ENCODE results near the gene MRPL54. TPM values are rescaled to one million over a fixed set of nuclear protein-coding genes. Genes with fewer than 3 reads are reported as not detected.
A peak's percentile ranks its signal among the peaks of the same experiment; 100 is the strongest.

Gene MRPL54
- total RNA-seq, 1 donor from 2014 or later: 41.7 TPM

DNA sequence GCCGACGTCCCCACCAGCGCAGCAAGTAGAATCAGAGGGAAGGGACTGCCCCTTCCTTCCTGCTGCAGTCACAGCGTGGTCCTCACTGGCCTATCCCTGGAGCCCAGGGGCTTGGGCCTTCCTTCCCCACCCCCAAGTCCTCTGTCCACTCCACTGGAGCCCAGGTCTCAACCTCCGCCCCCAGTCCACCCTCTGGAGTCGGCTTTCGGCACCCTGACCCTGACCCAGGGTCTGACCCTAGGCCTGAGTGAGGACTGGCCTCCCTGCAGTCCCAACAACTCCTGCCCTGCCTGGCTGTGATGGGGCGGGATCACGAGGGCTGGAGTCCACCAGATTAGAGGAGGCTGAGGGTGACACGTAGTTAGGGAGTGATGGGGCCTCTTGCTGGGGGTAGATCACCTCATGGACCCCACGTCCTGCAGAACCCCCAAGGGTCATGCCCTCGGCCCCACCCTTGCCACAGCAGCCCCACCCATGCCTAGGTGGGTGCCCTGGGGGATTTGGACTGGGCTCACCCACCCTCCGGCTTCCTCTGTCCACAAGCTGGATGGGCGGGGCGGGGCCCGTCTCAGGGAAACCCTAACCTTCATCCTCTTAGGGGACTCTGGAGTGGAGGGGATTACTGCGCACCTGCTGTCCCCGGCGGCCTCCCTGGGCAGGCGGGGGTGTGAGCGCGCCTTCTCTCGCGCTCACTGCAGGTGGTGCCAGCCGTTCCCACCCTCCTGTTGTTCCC lies 5.7 kb downstream of the MRPL54 start:
- no peaks in the 10 kb centered on the region for H3K9me3 Mint-ChIP-seq
- H3K4me3 Mint-ChIP-seq: no peak overlapping the region
- no peak overlapping the region for H3K27ac Mint-ChIP-seq (ENCODE audit: unreplicated experiment)
- no peaks in the 10 kb centered on the region for H3K27me3 Mint-ChIP-seq (ENCODE audit: low read depth)
- no peak for DNase-seq (ENCODE audit: low read depth, low spot score)
- TF ChIP-seq, protein P1, sequence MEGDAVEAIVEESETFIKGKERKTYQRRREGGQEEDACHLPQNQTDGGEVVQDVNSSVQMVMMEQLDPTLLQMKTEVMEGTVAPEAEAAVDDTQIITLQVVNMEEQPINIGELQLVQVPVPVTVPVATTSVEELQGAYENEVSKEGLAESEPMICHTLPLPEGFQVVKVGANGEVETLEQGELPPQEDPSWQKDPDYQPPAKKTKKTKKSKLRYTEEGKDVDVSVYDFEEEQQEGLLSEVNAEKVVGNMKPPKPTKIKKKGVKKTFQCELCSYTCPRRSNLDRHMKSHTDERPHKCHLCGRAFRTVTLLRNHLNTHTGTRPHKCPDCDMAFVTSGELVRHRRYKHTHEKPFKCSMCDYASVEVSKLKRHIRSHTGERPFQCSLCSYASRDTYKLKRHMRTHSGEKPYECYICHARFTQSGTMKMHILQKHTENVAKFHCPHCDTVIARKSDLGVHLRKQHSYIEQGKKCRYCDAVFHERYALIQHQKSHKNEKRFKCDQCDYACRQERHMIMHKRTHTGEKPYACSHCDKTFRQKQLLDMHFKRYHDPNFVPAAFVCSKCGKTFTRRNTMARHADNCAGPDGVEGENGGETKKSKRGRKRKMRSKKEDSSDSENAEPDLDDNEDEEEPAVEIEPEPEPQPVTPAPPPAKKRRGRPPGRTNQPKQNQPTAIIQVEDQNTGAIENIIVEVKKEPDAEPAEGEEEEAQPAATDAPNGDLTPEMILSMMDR (conservative IDR thresholded peaks at IDR 0.05): no peak
- H3K36me3 Mint-ChIP-seq (ENCODE audit: low read depth): no peaks in the 10 kb centered on the region
- H3K4me1 Mint-ChIP-seq: peaks cover 2% of the 10 kb centered on the region

DNA sequence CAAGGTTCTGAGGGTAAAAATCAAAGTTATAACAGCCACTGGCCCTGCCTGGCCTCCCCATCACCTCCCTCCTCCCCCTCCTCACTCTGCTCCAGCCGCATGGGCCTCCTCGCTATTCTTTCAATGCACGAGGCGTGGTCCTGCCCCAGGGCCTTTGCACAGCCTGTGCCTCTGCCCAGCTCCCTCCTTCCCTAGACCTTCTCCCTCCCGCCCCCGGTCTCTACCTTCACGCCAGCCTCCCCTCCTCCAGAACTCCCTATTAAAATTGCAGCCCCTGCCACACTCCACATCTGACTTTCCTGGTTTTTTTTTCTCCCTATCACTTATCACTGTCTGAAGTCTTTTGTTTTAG lies 6.2 kb downstream of the MRPL54 start:
- H3K36me3 Mint-ChIP-seq (ENCODE audit: low read depth): no peaks in the 10 kb centered on the region

DNA sequence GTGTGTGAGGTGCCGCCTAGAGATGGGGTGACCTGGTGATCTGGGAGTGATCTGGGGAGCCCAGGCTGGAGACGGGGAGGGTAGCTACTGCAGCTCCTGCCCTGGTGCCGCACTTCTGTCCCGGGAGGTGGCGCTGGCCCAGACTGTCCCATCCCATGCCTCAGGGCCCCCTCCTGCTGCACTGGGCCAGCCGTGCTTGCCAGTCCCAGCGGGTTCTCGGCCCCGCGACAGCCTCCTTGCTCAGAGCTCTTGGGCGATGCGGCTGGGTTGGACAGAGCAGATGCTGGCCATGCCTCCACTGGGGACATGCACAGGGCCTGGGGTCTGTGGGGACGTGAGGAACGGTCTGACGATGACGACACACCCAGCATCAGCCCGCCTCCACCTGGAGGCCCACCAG lies 7.0 kb downstream of the MRPL54 start:
- Mint-ChIP-seq H3K4me3 (no peak overlapping the region), H3K9me3 (no peaks in the 10 kb centered on the region), H3K36me3 (ENCODE audit: low read depth) (no peaks in the 10 kb centered on the region), H3K27me3 (ENCODE audit: low read depth) (no peaks in the 10 kb centered on the region), H3K27ac (ENCODE audit: unreplicated experiment) (no peak overlapping the region), H3K4me1 (no peaks in the 10 kb centered on the region)
- TF ChIP-seq, protein P1 (conservative IDR thresholded peaks at IDR 0.05): no peak
- DNase-seq (ENCODE audit: low read depth, low spot score): no peak

More for the DNA sequence above, 6.2 kb downstream of the MRPL54 start:
- H3K4me3 Mint-ChIP-seq: no peak overlapping the region
- no peak for DNase-seq (ENCODE audit: low read depth, low spot score)
- H3K27ac Mint-ChIP-seq (ENCODE audit: unreplicated experiment): no peak overlapping the region
- TF ChIP-seq, protein P1 (conservative IDR thresholded peaks at IDR 0.05): no peak
- H3K9me3 Mint-ChIP-seq: no peaks in the 10 kb centered on the region
- H3K27me3 Mint-ChIP-seq (ENCODE audit: low read depth): no peaks in the 10 kb centered on the region
- no peaks in the 10 kb centered on the region for H3K4me1 Mint-ChIP-seq

DNA sequence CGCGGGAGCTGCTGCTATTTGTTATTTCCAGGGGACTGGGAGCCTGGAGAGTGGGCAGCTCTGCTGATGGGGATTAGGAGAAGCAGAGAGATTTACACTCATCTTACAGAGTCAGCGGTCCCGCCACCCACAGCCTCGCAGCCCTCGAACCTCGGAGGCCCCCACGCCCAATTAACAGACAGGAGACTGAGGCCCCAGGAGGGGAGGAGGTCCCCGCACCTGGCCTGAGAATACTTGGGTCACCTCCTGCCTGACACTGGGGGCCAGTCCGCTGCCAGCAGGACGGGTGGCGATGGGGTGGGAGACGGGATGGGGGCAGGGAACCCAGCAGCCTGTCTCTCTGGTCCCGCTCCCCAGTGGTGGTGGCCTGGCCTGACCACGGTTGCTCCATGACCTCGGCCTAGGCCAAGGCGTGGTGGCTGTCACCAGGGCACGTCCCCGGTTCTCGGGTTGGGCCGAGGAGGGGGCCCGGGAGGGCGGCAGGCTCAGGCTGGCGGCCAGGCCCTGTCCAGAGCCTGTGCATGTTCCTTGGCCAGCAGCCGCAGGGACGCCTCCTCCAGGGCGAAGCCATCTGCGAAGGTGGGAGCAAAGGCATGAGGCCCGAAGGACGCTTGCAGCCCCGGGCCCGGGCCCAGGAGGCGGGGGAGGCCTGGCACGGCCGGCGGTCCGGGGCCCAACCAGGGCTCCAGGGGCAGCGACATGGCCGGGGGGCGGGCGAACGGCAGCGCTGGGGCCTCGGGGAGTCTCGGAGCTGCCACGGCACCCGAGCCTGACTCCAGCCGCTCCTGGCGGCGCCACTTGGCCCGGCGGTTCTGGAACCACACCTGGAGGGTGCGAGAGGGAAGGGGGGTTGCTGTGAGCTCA lies 7.9 kb downstream of the MRPL54 start:
- no peak overlapping the region for H3K27ac Mint-ChIP-seq (ENCODE audit: unreplicated experiment)
- DNase-seq (ENCODE audit: low read depth, low spot score): no peak
- TF ChIP-seq, protein P1 (conservative IDR thresholded peaks at IDR 0.05): no peak
- peak overlapping the region; percentile 38 for H3K4me3 Mint-ChIP-seq
- H3K36me3 Mint-ChIP-seq (ENCODE audit: low read depth): no peaks in the 10 kb centered on the region
- H3K4me1 Mint-ChIP-seq: no peaks in the 10 kb centered on the region
- H3K27me3 Mint-ChIP-seq (ENCODE audit: low read depth): no peaks in the 10 kb centered on the region
- no peaks in the 10 kb centered on the region for H3K9me3 Mint-ChIP-seq

DNA sequence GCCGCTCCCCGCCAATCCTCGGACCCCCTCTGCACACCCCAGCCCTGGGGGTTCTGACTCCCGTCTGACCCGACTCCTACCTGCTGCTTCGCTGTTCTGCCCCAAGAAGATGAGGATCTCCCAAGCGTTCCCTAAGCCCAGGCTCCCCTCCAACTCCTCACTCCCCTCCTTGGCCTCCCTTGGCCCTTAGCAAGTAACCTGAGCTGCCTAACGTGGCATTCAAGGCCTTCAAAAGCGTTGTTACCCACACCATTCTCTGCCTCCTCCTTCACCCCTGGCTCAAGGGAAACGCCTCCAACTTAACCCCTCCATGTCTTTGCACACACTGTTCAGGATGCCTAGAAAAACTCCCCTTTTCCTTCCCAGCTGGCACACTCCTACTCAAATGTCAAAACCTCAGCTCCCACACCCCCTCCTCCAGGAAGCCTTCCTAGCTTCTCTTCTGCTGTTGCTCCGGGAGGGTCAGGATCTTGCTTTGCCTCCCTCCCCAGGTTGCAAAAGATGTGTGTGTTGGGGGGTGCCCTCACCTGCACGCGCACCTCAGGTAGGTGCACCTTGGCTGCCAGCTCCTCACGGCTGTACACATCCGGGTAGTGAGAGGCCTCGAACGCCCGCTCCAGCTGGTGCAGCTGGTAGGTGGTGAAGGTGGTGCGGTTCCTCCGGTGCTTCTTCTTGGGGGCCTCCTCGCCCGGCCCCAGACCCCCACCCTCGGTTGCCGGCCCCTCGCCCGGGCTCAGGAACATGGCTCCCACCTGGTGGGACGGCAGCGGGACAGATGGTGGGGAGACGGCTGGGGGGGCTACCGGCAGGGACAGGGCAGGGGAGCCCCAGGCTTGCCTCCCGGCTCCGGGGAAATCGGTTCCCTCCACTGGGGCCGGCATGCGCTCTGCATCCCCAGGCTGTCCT lies 8.8 kb downstream of the MRPL54 start:
- H3K27me3 Mint-ChIP-seq (ENCODE audit: low read depth): no peaks in the 10 kb centered on the region
- no peaks in the 10 kb centered on the region for H3K36me3 Mint-ChIP-seq (ENCODE audit: low read depth)
- peak overlapping the region; percentile 38 for H3K4me3 Mint-ChIP-seq
- H3K9me3 Mint-ChIP-seq: no peaks in the 10 kb centered on the region
- no peak for DNase-seq (ENCODE audit: low read depth, low spot score)
- H3K4me1 Mint-ChIP-seq: no peaks in the 10 kb centered on the region
- no peak overlapping the region for H3K27ac Mint-ChIP-seq (ENCODE audit: unreplicated experiment)
- TF ChIP-seq, protein P1 (conservative IDR thresholded peaks at IDR 0.05): no peak

Measured in neural crest cell (in vitro differentiated cells).